Body of pancreas (tissue), 4 donors: Measurements from ENCODE around the gene RND2. TPM values are rescaled to one million over a fixed set of nuclear protein-coding genes. Genes with fewer than 3 reads are reported as not detected.

Experiments
- ATAC-seq: fragments of 150-250 bp; one replicate; pipeline ENCODE4 v1.9.1; 2016
- DNase-seq, 4 donors: peaks; one replicate each; pipeline ENCODE4 v3.0.0-alpha.2; 2019
- H3K27ac ChIP-seq, 4 donors: fragments of 200-600 bp; sonication (generic); 1 replicate in 3 of 4; 2 replicates in 1 of 4; pipeline versions ENCODE4 v1.5.1 to v1.6.1; 2016 to 2019; ENCODE audit warnings: mild to moderate bottlenecking in 1 of 4, mixed read lengths in 1 of 4, moderate library complexity in 1 of 4
- H3K27me3 ChIP-seq, 2 donors: fragments of 200-600 bp; sonication (generic); one replicate each; pipeline ENCODE4 v1.6.0; 2016; ENCODE audit warnings: mild to moderate bottlenecking in 1 of 2
- H3K36me3 ChIP-seq, 2 donors: fragments of 200-600 bp; sonication (generic); replicated peaks in 1 of 2; 2 replicates each; pipeline ENCODE4 v1.5.1; 2016; ENCODE audit warnings: low read depth in 2 of 2; ENCODE audit not compliant: insufficient read depth in 1 of 2
- H3K4me1 ChIP-seq: fragments of 200-600 bp; sonication (generic); one replicate; pipeline ENCODE4 v1.6.0; 2016
- H3K4me3 ChIP-seq, 2 donors: fragments of 200-600 bp; sonication (generic); 1 replicate in 1 of 2; 2 replicates in 1 of 2; pipeline ENCODE4 v1.5.1; 2016 to 2019
- H3K9me3 ChIP-seq, 3 donors: fragments of 200-600 bp; sonication (generic); 1 replicate in 2 of 3; 2 replicates in 1 of 3; pipeline ENCODE4 v1.5.1; 2016
- CTCF ChIP-seq, 7 experiments: fragments of 450-650 bp in 4 of 7; fragments of 200-600 bp in 3 of 7; sonication (generic) in 3 of 7; IDR thresholded peaks; one replicate each; pipeline ENCODE4 v1.5.1; 2016 to 2019; ENCODE audit warnings: antibody characterized with exemption in 7 of 7
- POLR2A ChIP-seq, 3 donors: fragments of 450-650 bp; IDR thresholded peaks; one replicate each; pipeline ENCODE4 v1.6.1; 2016; ENCODE audit warnings: antibody characterized with exemption in 3 of 3, mild to moderate bottlenecking in 2 of 3
- WGBS, 2 donors: methylation state at CpG; one replicate each; pipeline ENCODE4 v1.1.5; 2017; 5-methylcytosine and 5-hydroxymethylcytosine counted together
- intact Hi-C: fragments of 100-400 bp; cut with DNase I; formaldehyde crosslinking; loops from one replicate; pipeline ENCODE4 v1.15.1; 2023
- total RNA-seq, 2 donors: library from RNA; depleted of rRNA; stranded (reverse); fragments of >200 nt; gene quantifications; one replicate each; pipeline ENCODE4 v1.1.0, GENCODE V29; 2016

RND2 gene
- total RNA-seq, 2 donors from 2014 or later, result 0.33 to 0.52 TPM

- H3K4me3 ChIP-seq, result no peak overlapping the region
- DNase-seq (no peak), ATAC-seq (no peak)
- no peaks in the 10 kb centered on the region for H3K36me3 ChIP-seq
- no peaks in the 10 kb centered on the region for H3K27me3 ChIP-seq
- WGBS, 2 donors, result 62 to 76% methylated on average over 3 of the region's 3 CpGs
- H3K4me1 ChIP-seq, result no peaks in the 10 kb centered on the region
- intact Hi-C loops, result no loop called here
- H3K9me3 ChIP-seq, result no peaks in the 10 kb centered on the region
- TF ChIP-seq POLR2A (IDR thresholded peaks at IDR 0.05) (no peak), CTCF (IDR thresholded peaks at IDR 0.05) (no peak)
- no peak overlapping the region for H3K27ac ChIP-seq
These were observed 6.6 kb downstream of the RND2 start for GRCh38 chr17:43031666-43032065.

- intact Hi-C loops, result no loop called here
- no peak for ATAC-seq
- no peaks in the 10 kb centered on the region for H3K27me3 ChIP-seq
- no peak overlapping the region for H3K4me3 ChIP-seq
- TF ChIP-seq CTCF (IDR thresholded peaks at IDR 0.05), result no peak
- no peak for TF ChIP-seq POLR2A (IDR thresholded peaks at IDR 0.05)
- no peak overlapping the region for H3K27ac ChIP-seq
- 49 to 50% methylated on average over 12 of the region's 12 CpGs for whole genome bisulfite sequencing, 2 donors
- no peaks in the 10 kb centered on the region for H3K36me3 ChIP-seq
- no peak for DNase-seq
- H3K9me3 ChIP-seq, result no peaks in the 10 kb centered on the region
- no peaks in the 10 kb centered on the region for H3K4me1 ChIP-seq
These were observed 9.2 kb downstream of the RND2 start for GRCh38 chr17:43033948-43034881.

GRCh38 chr17:43034894-43035293 lies 9.9 kb downstream of the RND2 start:
- no peaks in the 10 kb centered on the region for H3K36me3 ChIP-seq
- H3K9me3 ChIP-seq, result no peaks in the 10 kb centered on the region
- TF ChIP-seq CTCF (IDR thresholded peaks at IDR 0.05) (no peak), POLR2A (IDR thresholded peaks at IDR 0.05) (no peak)
- intact Hi-C loops, result no loop called here
- no peaks in the 10 kb centered on the region for H3K27me3 ChIP-seq
- DNase-seq (no peak), ATAC-seq (no peak)
- no peaks in the 10 kb centered on the region for H3K4me1 ChIP-seq
- H3K4me3 ChIP-seq, result no peak overlapping the region
- WGBS, 2 donors, result 87 to 96% methylated on average over 3 of the region's 3 CpGs
- no peak overlapping the region for H3K27ac ChIP-seq

DNA sequence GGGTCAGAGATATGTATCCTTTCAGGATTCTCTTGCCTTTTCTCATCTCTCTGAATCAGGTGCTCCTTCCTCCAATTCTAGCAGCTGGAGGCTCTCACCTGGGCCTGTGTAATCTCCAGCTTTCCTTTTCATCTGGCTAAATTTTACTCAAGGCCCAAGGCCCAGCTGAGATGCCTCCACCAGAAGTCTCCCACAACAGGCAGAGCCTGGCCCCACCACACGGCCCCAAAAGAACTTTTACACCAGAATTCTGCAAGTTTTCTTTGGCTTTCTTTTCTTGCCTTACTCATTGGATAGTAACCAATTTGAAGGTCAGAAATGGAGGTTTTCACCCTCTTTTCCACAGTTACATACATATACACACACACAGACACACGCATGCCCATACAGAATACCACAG lies 14.6 kb downstream of the RND2 start:
- DNase-seq (no peak), ATAC-seq (no peak)
- intact Hi-C loops, result no loop called here

More for the DNA sequence above, 14.6 kb downstream of the RND2 start:
- WGBS, 2 donors, result 79 to 89% methylated on average over 2 of the region's 2 CpGs
- H3K27ac ChIP-seq, result no peak overlapping the region
- H3K9me3 ChIP-seq, result no peaks in the 10 kb centered on the region
- H3K36me3 ChIP-seq, result no peaks in the 10 kb centered on the region
- no peaks in the 10 kb centered on the region for H3K4me1 ChIP-seq
- no peak for TF ChIP-seq CTCF (IDR thresholded peaks at IDR 0.05)
- no peak for TF ChIP-seq POLR2A (IDR thresholded peaks at IDR 0.05)
- no peak overlapping the region for H3K4me3 ChIP-seq
- H3K27me3 ChIP-seq, result no peaks in the 10 kb centered on the region
